NCI-H2081 (cell line): ENCODE measurements around the gene FCHSD1.
"Not testable (repeated sequence)": the region's sequence is repeated elsewhere in the genome, so short reads cannot be mapped to it uniquely, and the experiment has no call there.

ENCODE experiments used
- DNase-seq, 2 experiments: peaks; one replicate each; lab custom pipeline; 2025; lab: John Stamatoyannopoulos, UW

The FCHSD1 gene

DNA sequence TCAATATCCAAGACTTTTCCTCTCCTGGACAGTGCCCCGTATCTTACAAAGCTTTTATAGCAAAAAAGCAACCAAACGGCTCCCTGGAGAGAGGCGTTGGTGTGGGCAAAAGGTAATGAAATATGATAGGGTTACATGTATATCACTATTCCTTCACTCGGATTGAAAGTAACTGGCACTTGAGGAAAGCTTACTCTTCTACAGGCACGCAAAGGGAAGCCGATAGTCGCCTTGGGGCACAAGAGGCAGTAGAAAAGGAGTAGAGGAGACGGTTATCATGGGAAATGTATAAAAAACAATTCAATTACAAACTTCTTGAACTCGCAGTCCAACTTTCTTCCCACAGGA, 33.6 kb downstream of the FCHSD1 start:
- no peak for DNase-seq

DNA sequence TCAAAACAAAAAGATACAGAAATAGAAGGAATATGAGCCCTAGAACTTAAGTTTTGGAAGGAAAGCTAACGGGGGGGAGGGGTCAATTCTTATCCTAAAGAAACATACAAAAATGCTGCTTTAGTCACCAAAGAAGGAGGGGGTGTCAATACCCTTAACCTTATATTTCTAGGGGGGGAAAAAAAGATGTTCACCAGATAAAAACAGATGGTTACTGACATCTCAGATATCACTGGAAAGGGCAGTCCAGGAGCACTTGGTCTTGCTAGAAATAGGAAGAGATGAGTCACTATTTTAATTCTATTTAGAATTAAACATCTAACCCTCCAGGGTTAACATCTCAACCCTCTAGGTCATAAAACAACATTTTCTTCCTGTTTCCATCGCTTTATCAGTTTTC, 34.1 kb downstream of the FCHSD1 start:
- no peak for DNase-seq

DNA sequence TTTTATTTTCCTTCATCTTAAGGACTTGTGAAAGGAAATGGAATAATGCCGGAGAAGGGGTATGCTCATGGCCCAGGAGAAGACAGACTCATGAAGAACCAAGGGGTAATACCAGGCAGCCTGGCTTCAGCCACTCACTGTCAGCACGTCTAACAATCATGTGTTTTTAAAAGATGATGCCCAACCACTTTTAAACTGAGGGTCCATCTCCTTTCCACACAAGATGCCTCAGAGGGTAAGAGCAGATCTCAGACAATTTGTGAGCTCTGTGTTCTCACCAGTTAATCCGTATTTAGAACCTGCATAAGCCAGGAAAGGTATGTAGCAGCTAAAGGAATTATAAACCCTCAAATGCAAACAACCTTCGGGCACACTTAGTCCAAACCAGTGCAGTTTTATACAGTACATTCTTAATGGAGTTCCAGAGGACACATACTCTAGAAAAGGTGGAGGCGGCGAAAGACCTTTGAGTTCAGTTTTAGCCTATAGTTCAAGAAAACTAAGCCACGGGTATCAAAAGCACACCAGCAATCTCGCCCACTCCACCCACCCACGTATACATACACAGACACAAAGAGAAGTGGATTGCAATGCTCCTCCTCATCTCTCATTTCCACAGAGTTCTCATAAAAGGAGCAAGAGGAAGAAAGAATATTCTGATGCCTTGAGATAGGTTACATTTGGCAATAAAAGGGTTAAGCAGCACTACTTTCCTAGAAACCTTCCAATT, 35.1 kb downstream of the FCHSD1 start:
- no peak for DNase-seq

DNA sequence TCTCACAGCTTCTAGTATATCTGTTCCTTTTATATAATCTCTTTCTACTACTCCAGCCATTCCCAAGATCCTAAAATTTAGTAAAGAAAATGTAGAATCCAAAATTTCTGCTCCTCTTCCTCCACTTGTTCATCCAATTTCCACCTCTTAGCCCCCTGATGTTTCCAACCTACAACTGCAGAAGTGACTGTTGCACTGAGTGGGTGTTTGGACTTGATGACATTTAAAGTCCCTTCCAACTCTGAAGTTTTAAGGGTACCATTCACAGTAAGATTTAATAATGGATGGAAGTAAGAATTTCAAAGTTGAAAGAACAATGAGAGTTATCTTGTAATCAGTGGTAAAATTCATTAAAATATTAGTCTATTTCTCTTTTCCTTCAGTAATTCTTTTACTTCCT, 37.9 kb downstream of the FCHSD1 start:
- no peak for DNase-seq

DNA sequence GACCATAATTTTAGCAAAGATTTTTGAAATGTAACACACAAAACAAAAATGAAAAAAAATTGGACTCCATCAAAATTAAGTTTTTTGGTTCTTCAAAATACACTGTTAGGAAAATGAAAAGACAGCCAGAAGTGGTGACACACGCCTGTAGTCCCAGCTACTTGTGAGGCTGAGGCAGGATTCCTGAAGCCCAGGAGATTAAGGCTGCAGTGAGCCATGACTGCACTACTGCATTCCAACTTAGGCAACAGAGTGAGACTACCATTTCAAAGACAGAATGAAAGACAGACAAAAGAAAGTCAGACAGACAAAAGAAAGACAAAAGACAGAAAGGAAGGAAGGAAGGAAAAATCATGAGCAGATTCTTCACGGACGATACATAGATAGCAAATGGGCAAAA, 39.9 kb downstream of the FCHSD1 start:
- no peak for DNase-seq

DNA sequence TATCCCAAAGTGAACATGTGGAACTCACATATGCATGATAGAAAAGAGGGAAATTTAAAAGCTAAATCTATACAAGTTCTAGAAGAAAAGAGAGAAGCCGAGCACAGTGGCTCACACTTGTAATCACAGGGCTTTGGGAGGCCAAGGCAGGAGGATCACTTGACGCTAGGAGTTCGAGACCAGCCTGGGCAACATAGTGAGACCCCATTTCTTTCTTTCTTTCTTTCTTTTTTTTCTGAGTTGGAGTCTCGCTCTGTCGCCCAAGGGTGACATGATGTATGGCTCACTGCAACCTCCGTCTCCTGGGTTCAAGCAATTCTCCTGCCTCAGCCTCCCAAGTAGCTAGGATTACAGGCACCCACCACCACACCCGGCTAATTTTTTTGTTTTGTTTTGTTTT, 41.3 kb downstream of the FCHSD1 start:
- DNase-seq, result not testable (repeated sequence)

DNA sequence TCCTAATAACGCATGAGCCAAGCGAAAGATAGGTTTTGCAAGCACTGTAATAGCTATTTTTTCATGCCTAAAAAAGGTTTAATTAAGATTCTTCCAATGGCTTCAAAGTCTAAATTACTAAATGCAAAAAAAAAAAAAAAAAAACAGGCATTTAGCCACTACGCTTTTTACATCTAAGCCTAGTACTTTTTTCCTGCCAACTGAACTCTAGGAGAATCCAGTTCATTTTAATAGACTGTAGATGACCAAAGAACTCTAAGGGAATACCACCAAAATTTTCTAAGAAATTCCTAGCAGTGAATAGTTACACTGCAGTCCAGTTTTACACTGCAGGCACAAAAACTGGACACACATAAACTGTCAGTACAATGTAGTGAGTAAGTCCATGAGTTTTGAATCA, 42.2 kb downstream of the FCHSD1 start:
- no peak for DNase-seq

DNA sequence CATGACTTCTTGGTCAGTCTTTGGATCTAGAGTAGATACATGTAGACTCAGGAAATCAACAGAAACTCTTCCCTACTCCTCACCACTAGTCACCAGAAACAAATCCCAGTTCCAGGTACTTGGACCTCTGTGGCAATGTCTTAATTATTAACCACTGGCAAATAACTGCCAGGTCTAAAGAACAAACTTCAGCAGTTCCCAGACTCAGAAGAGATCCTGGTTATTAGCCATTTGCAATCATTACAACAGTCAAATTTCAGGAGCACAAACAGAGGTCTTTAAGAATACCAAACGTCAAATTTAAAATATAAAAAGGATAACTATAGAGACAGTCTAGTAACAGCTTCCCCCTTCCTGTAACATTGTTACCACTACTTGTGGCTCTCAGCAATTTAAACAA, 42.7 kb downstream of the FCHSD1 start:
- no peak for DNase-seq

DNA sequence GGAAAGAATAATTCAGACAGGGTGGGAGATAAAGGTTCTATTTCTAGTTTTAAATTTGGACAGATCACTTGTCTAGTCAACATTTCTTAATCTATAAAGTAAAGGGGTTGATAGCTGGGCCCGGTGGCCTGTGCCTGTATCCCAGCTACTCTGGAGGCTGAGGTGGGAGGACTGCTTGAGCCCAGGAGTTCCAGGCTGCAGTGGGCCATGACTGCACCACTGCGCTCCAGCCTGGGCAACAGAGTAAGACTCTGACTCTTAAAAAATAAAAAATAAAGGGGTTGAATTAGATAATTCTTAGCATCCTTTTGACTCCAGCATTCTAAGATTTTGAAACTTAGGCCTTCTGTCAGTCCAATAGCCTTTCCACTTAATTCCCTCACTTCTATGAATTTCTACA, 43.2 kb downstream of the FCHSD1 start:
- DNase-seq, result no peak

DNA sequence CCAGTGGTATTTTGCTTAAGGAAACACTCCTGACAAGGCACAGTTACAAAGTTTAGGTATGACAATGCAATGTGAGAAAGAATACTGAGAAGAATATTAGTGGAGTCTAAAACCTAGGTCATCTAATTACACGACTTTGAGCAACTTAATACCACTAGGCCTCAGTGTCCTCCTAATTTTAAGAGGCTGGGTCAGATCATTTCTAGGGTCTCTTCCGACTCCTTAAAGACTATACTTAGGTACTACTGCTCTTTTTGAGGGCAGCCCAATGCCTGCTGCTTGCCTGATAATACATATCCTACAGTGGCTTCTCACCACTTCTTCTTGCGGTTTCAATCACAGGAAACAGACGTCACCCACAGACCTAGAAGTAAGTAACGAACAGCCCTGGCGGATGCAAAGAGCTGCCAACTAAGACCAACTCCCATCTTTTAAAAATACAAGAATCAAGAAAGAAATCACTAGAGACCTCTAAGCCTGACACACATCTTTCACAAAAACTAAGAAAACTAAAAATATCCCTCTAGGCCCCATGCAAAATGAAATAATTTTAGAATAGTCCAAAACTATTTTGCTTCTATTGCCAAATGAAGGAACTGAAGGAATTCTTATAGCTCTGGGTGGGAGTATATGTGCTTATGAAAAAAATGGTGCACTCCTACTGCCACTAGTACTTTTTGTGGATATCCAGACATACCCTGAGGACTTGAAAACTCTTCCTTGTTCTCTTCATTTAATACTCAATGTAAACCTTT, 45.5 kb downstream of the FCHSD1 start:
- no peak for DNase-seq

DNA sequence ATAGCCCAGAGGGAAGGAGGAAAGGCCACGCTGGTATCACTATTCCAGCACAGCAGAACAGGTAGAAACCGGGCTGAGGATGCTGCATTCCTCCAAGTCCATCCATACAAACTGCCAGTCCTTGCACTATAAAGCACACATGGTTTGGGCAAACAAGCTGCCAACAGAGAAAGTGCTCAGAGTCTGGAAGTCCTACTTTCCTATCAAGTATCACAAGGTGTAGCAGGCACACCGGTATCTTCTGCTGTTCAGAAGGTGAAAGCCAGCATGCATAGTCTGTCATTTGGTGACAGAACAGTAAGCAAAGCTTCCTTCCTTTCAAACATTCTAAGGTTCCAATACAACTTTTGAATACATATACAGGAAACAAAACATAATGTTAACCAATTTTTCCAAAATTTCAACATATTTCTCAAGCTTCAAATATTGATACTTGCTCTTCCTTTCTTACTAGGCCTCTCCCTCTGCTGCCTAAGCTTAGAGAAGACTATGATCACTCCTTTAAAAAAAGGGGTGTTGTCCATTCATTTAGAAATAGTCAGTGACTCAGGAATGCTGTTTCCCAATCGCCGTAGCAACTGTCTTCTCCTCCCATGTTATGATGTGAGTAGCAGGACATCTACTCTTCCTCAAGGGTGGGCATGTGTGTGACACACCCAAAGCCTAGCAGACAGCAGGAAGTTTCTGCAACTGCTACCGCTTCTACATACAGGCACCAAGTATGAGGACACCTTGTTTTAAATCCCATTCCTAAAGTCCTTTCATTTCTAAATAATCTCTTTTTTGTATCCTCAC, 47.1 kb downstream of the FCHSD1 start:
- DNase-seq, result no peak

DNA sequence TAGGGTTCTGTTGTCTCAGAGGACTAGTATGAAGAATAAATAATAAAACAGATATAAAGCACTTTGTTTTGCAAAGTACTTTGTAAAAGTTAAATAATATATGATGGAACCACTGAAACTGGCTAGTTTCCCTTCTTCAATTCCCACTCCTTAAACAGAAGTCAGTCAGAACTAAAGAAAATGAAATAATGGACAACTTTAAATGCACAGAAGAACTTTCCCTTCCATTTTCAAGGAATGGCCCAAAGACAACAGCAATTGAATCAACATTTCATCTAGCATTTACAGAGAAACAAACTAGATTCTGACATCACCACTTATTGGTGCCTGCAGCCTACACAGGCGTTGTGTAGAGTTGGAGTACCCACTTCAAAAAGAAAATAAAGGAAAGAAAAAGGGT, 48.6 kb downstream of the FCHSD1 start:
- no peak for DNase-seq

DNA sequence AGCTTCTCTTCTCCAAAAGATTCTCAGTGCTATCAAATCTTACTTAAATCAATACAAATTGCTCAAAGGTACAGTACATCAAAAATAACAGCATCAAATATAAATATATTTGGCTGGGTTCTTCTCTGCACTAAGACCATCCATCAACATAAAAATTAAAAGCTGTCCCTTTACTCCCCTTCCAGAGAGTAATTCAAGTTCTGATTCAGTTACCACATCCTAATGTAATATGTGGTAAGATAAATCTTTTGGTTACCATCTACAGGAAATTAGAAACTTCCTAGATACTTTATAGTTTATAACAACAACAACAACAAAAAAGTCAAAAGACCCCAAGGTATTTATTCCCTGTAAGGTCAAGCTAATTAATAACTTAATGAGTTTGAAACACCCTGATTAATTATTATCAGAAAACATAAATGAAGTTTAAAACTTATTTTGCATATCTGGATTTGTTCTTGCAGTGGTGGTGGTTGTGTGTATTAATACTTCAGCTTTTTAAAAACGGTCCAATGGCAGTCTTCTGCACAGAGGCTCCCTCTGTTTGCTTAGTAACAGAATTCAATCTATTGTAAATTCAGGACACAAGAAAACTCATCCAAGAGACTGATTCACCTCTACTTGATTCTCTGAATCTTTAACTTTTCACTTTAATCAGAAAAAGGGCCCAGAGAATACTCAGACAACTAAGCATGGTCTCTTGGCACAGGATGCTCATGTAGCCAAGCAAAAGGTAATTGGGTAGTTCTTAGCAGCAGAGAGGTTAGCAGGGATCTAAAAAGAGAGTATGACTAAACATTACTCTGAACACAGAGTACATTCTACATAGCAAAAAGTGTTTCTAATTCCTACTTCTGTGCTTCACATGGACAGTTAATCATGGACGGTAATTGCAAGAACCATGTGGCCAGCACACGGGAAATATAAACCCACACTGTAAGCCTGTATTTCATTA, 52.5 kb downstream of the FCHSD1 start:
- DNase-seq, result no peak

DNA sequence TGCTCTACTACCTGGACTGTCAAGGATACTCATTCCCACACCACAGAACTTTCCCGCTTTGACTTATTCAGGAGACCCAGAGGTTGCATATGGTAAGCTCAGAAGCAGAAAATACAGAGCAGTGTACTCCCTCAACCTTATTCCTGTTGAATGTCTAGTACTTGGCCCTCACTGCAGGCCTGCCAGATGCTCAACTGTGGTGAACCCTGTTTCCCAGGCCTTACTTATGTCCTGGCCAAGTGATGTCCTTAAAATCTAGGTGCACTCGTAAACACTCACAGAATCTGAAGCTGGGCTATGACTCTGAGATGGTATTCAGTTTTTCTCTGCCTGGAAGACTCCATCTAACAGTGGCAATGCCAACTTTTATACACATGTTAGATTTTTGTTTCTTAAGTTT, 53.4 kb downstream of the FCHSD1 start:
- no peak for DNase-seq

DNA sequence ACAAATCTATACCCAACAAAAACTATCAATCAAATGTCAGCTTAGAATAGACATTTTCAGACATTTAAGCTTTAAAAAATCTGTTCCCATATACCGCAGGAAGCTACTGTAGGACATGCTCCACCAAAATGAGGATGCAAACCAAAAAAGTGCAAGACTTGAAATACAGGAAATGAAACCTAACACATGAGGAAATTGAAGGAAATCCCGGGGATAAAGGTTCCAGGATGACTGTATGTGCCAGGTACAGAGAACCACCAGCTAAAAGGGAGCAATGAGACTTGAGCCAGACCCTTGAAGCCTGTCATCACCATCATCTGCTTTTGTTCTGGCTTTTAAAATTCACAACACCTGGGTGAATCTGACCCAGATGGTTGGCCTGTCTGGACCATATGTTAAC, 53.8 kb downstream of the FCHSD1 start:
- no peak for DNase-seq

DNA sequence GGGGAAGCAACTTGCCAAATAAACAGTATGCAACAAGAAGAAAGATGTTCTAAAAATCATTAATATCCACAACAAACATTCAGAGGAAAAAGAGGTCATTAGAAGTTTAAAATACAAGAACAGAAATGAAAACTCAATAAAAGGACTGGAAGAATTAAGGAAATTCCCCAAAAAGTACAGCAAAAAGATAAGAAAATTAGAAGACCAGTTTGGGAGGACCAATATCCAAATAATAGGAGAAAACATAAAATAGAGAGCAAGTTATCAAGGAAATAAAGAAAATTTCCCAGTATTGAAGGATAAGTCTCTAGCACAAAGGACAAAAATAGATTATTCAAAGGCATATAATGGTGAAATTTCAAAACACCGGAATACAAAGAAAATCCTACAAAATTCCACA, 54.4 kb downstream of the FCHSD1 start:
- no peak for DNase-seq

DNA sequence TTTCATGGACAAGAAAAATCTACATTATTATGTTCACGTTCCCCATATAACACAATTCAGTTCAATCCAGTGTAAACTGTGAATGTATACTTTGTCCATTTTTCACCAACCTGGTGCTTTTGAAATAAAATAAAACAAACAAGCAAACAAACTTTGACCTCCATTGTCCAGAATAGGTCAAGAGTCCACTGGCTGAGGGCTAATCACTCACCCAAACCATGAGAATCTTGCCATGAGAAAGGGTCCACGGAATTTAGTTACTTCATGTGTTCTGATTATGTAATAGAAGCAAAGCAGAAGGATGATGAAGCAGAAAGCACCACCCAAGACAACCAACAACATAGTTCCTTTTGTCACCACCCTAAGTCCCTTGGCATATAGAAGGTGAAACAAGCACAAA, 61.1 kb downstream of the FCHSD1 start:
- no peak for DNase-seq
